ENCODE measurements around the gene SRRM2. TPM values are rescaled to one million over a fixed set of nuclear protein-coding genes. Genes with fewer than 3 reads are reported as not detected.
A peak's percentile ranks its signal among the peaks of the same experiment; 100 is the strongest.

Gene SRRM2
- total RNA-seq, 1 donor from 2014 or later = 680 TPM

- intact Hi-C loops (cut with micrococcal nuclease) = no loop called here
- Mint-ChIP-seq H3K4me1 (peaks cover 2% of the 10 kb centered on the region), H3K36me3 (ENCODE audit: low read depth) (no peaks in the 10 kb centered on the region), H3K27me3 (peaks cover 27% of the 10 kb centered on the region), H3K27ac (no peak overlapping the region), H3K9me3 (no peaks in the 10 kb centered on the region), H3K4me3 (peak overlapping the region; percentile 19)
- no peak for DNase-seq
Measured at GRCh38 chr16:2786061-2786825, 33.8 kb downstream of the SRRM2 start.

- intact Hi-C loops (cut with micrococcal nuclease) = no loop called here
- H3K4me1 Mint-ChIP-seq = peaks cover 2% of the 10 kb centered on the region
- H3K9me3 Mint-ChIP-seq = no peaks in the 10 kb centered on the region
- no peak overlapping the region for H3K4me3 Mint-ChIP-seq
- no peaks in the 10 kb centered on the region for H3K36me3 Mint-ChIP-seq (ENCODE audit: low read depth)
- DNase-seq = no peak
- peaks cover 29% of the 10 kb centered on the region for H3K27me3 Mint-ChIP-seq
- no peak overlapping the region for H3K27ac Mint-ChIP-seq
Measured at GRCh38 chr16:2786826-2787151, 34.4 kb downstream of the SRRM2 start.

GRCh38 chr16:2787406-2787805 is 35.0 kb downstream of the SRRM2 start, which contains the start of gene PRSS33:
PRSS33 (minus strand) TSS chr16:2787560; CDS start chr16:2786547, 1,013 bp downstream.
- no peak within 1 kb of the TSS for H3K27ac Mint-ChIP-seq
- no peaks in the 10 kb centered on the region for H3K36me3 Mint-ChIP-seq (ENCODE audit: low read depth)
- no peak for DNase-seq
- H3K9me3 Mint-ChIP-seq = no peaks in the 10 kb centered on the region
- H3K4me3 Mint-ChIP-seq = no peak within 1 kb of the TSS
- peaks cover 29% of the 10 kb centered on the region for H3K27me3 Mint-ChIP-seq
- intact Hi-C loops (cut with micrococcal nuclease) = no loop called here
- H3K4me1 Mint-ChIP-seq = peaks cover 2% of the 10 kb centered on the region

- no peaks in the 10 kb centered on the region for H3K36me3 Mint-ChIP-seq (ENCODE audit: low read depth)
- H3K4me1 Mint-ChIP-seq = peaks cover 2% of the 10 kb centered on the region
- no peak overlapping the region for H3K4me3 Mint-ChIP-seq
- no peaks in the 10 kb centered on the region for H3K9me3 Mint-ChIP-seq
- no peak for DNase-seq
- peaks cover 29% of the 10 kb centered on the region for H3K27me3 Mint-ChIP-seq
- no peak overlapping the region for H3K27ac Mint-ChIP-seq
- intact Hi-C loops (cut with micrococcal nuclease) = no loop called here
Measured at GRCh38 chr16:2787961-2788360, 35.5 kb downstream of the SRRM2 start.

DNA sequence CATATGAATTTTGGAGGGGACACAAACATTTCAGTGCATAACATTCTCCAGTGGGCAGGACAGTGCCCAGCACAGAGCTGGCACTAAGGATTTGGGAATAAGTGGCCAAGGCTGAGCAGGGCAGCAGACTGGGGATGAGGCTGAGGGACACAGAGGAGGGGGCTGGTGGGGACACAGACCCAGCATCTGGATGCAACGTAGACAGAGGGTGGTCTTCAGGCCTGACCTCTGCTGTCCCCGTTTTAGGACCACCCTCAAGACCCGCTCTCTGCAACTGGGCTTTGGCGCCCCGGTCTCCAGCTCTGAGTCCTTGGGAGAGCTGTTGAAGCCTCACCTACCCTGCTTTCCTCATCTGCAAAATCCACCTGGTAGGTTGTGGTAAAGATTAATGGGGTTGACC is 38.2 kb downstream of the SRRM2 start:
- Mint-ChIP-seq H3K4me1 (no peaks in the 10 kb centered on the region), H3K4me3 (no peak overlapping the region)
- intact Hi-C loops (cut with micrococcal nuclease) = no loop called here

DNA sequence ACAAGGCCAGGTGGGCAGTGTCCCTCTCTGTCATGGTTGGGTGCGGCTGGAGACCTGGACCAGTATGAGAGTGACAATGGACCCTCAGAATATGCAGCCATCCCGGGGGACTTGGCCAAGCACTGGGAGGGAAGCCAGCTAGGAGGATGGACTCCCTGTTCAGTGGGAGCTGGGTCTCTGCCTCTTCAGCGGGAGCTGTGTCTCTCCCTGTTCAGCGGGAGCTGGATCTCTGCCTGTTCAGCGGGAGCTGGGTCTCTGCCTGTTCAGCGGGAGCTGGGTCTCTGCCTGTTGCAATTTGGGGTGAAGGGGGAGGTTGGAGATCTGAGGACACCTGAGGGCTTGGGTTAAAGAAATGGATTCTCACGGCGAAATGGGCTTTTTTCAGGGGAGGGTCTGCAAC is 38.7 kb downstream of the SRRM2 start:
- no peak for DNase-seq
- peaks cover 37% of the 10 kb centered on the region for H3K27me3 Mint-ChIP-seq
- no peaks in the 10 kb centered on the region for H3K4me1 Mint-ChIP-seq
- H3K4me3 Mint-ChIP-seq = no peak overlapping the region
- H3K27ac Mint-ChIP-seq = no peak overlapping the region
- no peaks in the 10 kb centered on the region for H3K36me3 Mint-ChIP-seq (ENCODE audit: low read depth)
- no peaks in the 10 kb centered on the region for H3K9me3 Mint-ChIP-seq
- intact Hi-C loops (cut with micrococcal nuclease) = no loop called here

More for the DNA sequence above, 38.2 kb downstream of the SRRM2 start:
- H3K27me3 Mint-ChIP-seq = peaks cover 36% of the 10 kb centered on the region
- H3K36me3 Mint-ChIP-seq (ENCODE audit: low read depth) = no peaks in the 10 kb centered on the region
- no peak for DNase-seq
- H3K27ac Mint-ChIP-seq = no peak overlapping the region
- H3K9me3 Mint-ChIP-seq = no peaks in the 10 kb centered on the region

DNA sequence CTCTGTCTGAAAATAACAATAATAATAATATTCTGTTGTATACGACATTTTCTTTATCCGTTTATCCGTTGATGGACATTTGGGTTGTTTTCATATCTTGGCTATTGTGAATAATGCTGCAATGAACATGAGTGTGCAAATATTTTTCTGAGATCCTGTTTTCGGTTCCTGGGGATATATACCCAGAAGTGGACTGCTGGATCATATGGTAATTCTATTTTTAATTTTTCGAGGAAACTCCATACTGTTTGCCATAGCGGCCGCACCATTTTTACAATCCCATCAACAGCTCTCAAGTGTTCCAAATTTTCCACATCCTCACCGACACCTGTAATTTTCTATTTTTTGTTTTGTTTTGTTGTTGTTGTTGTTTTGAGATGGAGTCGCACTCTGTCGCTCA is 40.5 kb downstream of the SRRM2 start:
- H3K27me3 Mint-ChIP-seq = peaks cover 29% of the 10 kb centered on the region
- H3K9me3 Mint-ChIP-seq = no peaks in the 10 kb centered on the region
- H3K4me1 Mint-ChIP-seq = no peaks in the 10 kb centered on the region
- H3K36me3 Mint-ChIP-seq (ENCODE audit: low read depth) = no peaks in the 10 kb centered on the region
- no peak for DNase-seq
- no peak overlapping the region for H3K4me3 Mint-ChIP-seq
- intact Hi-C loops (cut with micrococcal nuclease) = no loop called here
- no peak overlapping the region for H3K27ac Mint-ChIP-seq

DNA sequence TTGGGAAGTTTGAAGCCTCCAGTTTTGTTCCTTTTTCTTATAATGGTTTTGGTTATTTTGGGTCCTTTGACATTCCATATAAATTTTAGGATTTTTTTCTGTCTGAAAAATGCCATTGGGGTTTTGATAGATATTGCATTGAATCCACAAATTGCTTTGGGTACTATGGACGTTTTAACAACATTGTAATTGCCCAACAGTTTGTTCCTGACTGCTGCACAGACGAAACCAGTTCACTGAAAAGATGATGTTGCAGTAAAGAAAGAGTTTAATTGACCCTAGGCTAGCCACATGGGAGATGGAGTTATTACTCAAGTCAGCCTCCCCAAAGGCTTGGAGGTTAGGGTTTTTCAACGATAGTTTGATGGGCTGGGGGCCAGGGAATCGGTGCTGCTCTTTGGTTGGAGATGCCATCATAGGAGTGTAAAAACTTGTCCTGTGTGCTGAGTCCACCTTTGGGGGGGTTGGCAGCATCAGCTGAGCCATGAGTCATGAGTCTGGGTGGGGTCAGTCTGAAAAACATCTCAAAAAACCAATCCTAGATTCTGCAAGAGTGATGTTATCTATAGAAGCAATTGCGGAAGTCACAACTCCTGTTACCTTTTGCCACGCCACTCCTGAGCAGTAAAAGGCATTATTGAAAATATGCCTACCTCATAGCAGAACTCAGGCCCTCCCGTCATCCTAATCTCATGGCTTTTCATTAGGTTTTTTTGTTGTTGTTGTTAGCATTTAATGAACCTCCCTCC is 43.1 kb downstream of the SRRM2 start:
- Mint-ChIP-seq H3K36me3 (ENCODE audit: low read depth) (no peaks in the 10 kb centered on the region), H3K4me1 (no peaks in the 10 kb centered on the region), H3K27ac (no peak overlapping the region), H3K9me3 (no peaks in the 10 kb centered on the region), H3K4me3 (no peak overlapping the region), H3K27me3 (peaks cover 24% of the 10 kb centered on the region)
- intact Hi-C loops (cut with micrococcal nuclease) = no loop called here
- DNase-seq = no peak

GRCh38 chr16:2798723-2799204 is 46.3 kb downstream of the SRRM2 start:
- no peaks in the 10 kb centered on the region for H3K9me3 Mint-ChIP-seq

GRCh38 chr16:2799205-2799858 is 46.9 kb downstream of the SRRM2 start:
- Mint-ChIP-seq H3K36me3 (ENCODE audit: low read depth) (no peaks in the 10 kb centered on the region), H3K27me3 (peaks cover 14% of the 10 kb centered on the region), H3K4me3 (no peak overlapping the region), H3K9me3 (no peaks in the 10 kb centered on the region), H3K4me1 (no peaks in the 10 kb centered on the region), H3K27ac (no peak overlapping the region)
- no peak for DNase-seq
- intact Hi-C loops (cut with micrococcal nuclease) = no loop called here

More at GRCh38 chr16:2798723-2799204, 46.3 kb downstream of the SRRM2 start:
- no peaks in the 10 kb centered on the region for H3K36me3 Mint-ChIP-seq (ENCODE audit: low read depth)
- intact Hi-C loops (cut with micrococcal nuclease) = no loop called here
- peaks cover 17% of the 10 kb centered on the region for H3K27me3 Mint-ChIP-seq
- no peak overlapping the region for H3K27ac Mint-ChIP-seq
- no peaks in the 10 kb centered on the region for H3K4me1 Mint-ChIP-seq
- DNase-seq = no peak
- H3K4me3 Mint-ChIP-seq = no peak overlapping the region

GRCh38 chr16:2799859-2800226 is 47.4 kb downstream of the SRRM2 start:
- no peak overlapping the region for H3K4me3 Mint-ChIP-seq
- H3K9me3 Mint-ChIP-seq = no peaks in the 10 kb centered on the region
- H3K27ac Mint-ChIP-seq = no peak overlapping the region
- intact Hi-C loops (cut with micrococcal nuclease) = no loop called here
- peaks cover 9% of the 10 kb centered on the region for H3K27me3 Mint-ChIP-seq
- H3K36me3 Mint-ChIP-seq (ENCODE audit: low read depth) = no peaks in the 10 kb centered on the region
- no peak for DNase-seq
- H3K4me1 Mint-ChIP-seq = no peaks in the 10 kb centered on the region

GRCh38 chr16:2803545-2804195 is 51.2 kb downstream of the SRRM2 start:
- Mint-ChIP-seq H3K36me3 (ENCODE audit: low read depth) (no peaks in the 10 kb centered on the region), H3K27ac (no peak overlapping the region), H3K4me1 (no peaks in the 10 kb centered on the region), H3K27me3 (peaks cover 5% of the 10 kb centered on the region), H3K4me3 (no peak overlapping the region), H3K9me3 (no peaks in the 10 kb centered on the region)
- no peak for DNase-seq
- intact Hi-C loops (cut with micrococcal nuclease) = no loop called here

DNA sequence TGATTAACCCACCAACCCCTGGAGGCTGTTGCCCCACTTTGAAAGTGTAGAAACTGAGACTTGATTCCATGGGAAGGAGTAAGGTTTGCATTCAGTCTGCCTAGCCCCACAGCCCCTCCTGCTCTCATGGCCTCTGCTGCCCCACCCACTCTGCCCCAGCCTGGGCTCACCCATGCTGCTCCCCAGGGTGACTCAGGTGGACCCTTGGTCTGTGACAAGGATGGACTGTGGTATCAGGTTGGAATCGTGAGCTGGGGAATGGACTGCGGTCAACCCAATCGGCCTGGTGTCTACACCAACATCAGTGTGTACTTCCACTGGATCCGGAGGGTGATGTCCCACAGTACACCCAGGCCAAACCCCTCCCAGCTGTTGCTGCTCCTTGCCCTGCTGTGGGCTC is 52.3 kb downstream of the SRRM2 start:
- Mint-ChIP-seq H3K4me3 (no peak overlapping the region), H3K36me3 (ENCODE audit: low read depth) (no peaks in the 10 kb centered on the region), H3K9me3 (no peaks in the 10 kb centered on the region), H3K27ac (no peak overlapping the region), H3K27me3 (peaks cover 14% of the 10 kb centered on the region), H3K4me1 (no peaks in the 10 kb centered on the region)
- no peak for DNase-seq
- intact Hi-C loops (cut with micrococcal nuclease) = no loop called here

DNA sequence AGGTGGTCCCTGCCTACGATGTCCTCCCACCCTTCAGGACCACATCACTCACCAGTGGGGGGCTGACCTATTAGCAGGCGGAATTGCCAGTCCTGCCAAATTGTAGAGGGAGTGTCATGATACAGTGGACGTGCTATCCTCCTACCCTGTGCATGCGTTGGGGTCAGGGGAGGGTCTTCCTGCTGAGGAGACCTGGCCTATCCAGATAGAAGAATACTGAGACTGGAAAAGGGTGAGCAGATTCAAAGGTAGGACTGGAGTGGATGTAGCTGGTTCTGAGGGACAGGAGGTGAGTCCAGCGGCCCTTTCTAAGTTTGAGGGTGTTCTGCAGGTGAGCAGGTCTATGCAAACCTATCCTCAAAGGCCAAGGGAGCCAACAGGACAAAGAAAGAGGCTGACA is 53.8 kb downstream of the SRRM2 start:
- no peak for DNase-seq
- no peaks in the 10 kb centered on the region for H3K4me1 Mint-ChIP-seq
- H3K4me3 Mint-ChIP-seq = no peak overlapping the region

More for the DNA sequence above, 53.8 kb downstream of the SRRM2 start:
- Mint-ChIP-seq H3K27ac (no peak overlapping the region), H3K27me3 (peaks cover 14% of the 10 kb centered on the region), H3K9me3 (no peaks in the 10 kb centered on the region), H3K36me3 (ENCODE audit: low read depth) (no peaks in the 10 kb centered on the region)
- intact Hi-C loops (cut with micrococcal nuclease) = no loop called here

Data from activated CD4-positive, alpha-beta T cell treated with anti-CD3 and anti-CD28 coated beads, Interleukin-2, amount 10 ng/mL, durations not matched to agents 24 days and 14 days (primary cell).